SH-SY5Y (cell line): ENCODE measurements around the gene SCYL3.

Experiments
- GATA2 ChIP-seq: IDR thresholded peaks from 2 replicates; pipeline ENCODE4 v1.6.1; 2011; ENCODE audit warnings: mild to moderate bottlenecking, low read depth, low read length
- GATA3 ChIP-seq: IDR thresholded peaks from 2 replicates; pipeline ENCODE4 v1.6.1; 2011; ENCODE audit warnings: low read depth, mild to moderate bottlenecking, low read length, moderate library complexity

- no peak for TF ChIP-seq GATA2
- TF ChIP-seq GATA3: no peak
These were observed 40.4 kb downstream of the SCYL3 start for GRCh38 chr1:169853341-169853740.
